MM.1S (cell line): ENCODE measurements around the gene TP53AIP1.

Experiments
- EZH2 ChIP-seq: fragments of 300-600 bp; sonication (generic); optimal IDR thresholded peaks from 2 replicates; pipeline ENCODE3; 2017; ENCODE audit warnings: low read depth, mild to moderate bottlenecking, antibody characterized with exemption, low read length, mixed read lengths
- TF ChIP-seq, protein P1 (sequence below): fragments of 300-600 bp; sonication (generic); IDR thresholded peaks from 2 replicates; pipeline ENCODE4 v1.5.1; 2016; ENCODE audit warnings: antibody characterized with exemption, low read length, mixed read lengths

DNA sequence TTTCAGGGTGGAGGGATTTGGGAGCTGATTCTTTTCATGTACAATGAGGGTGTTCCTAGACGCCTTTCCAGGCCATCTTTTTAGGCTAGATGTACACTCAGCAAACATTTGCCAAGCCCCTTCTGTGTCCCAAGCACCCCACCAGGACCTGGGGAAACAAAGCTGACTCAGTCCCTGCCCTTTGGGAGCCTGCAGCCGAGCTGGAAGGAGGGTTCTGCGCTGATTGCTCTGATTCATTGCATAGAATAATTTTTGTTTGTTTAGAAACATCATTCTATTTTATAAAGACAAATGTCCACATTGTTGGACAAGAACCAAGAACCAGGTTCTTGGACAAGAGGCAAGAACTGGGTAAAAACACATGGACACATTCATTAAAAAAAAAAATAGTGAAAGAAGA lies 16.7 kb downstream of the TP53AIP1 start:
- TF ChIP-seq, protein P1, sequence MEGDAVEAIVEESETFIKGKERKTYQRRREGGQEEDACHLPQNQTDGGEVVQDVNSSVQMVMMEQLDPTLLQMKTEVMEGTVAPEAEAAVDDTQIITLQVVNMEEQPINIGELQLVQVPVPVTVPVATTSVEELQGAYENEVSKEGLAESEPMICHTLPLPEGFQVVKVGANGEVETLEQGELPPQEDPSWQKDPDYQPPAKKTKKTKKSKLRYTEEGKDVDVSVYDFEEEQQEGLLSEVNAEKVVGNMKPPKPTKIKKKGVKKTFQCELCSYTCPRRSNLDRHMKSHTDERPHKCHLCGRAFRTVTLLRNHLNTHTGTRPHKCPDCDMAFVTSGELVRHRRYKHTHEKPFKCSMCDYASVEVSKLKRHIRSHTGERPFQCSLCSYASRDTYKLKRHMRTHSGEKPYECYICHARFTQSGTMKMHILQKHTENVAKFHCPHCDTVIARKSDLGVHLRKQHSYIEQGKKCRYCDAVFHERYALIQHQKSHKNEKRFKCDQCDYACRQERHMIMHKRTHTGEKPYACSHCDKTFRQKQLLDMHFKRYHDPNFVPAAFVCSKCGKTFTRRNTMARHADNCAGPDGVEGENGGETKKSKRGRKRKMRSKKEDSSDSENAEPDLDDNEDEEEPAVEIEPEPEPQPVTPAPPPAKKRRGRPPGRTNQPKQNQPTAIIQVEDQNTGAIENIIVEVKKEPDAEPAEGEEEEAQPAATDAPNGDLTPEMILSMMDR = no peak
- no peak for TF ChIP-seq EZH2
